Activated CD8-positive, alpha-beta T cell treated with anti-CD3 and anti-CD28 coated beads, Interleukin-2, amount 10 ng/mL, durations not matched to agents 7 days and 5 days (primary cell): Measurements from ENCODE around the gene TRIP4. TPM values are rescaled to one million over a fixed set of nuclear protein-coding genes. Genes with fewer than 3 reads are reported as not detected.
A peak's percentile ranks its signal among the peaks of the same experiment; 100 is the strongest.
"Not testable (repeated sequence)": the region's sequence is repeated elsewhere in the genome, so short reads cannot be mapped to it uniquely, and the experiment has no call there.

Experiments
- ATAC-seq: fragments of 150-1000 bp; cut with Tn5 transposase; one replicate; pipeline ENCODE4 v1.10.0; 2021; ENCODE audit warnings: moderate library complexity
- CTCF ChIA-PET: fragments of 350-600 bp; sonication (Branson Sonifier 250); formaldehyde crosslinking; loops from one replicate; lab custom pipeline; 2021; ENCODE audit warnings: antibody characterized with exemption; lab: Charles Lee
- POLR2A ChIA-PET: fragments of 350-600 bp; sonication (Branson Sonifier 250); formaldehyde crosslinking; loops from one replicate; lab custom pipeline; 2021; ENCODE audit warnings: antibody characterized with exemption; lab: Charles Lee
- DNase-seq: peaks from one replicate; pipeline ENCODE4 v3.0.0-alpha.2; 2020
- H3K27ac Mint-ChIP-seq: one replicate; pipeline ENCODE4 v1.8.0; 2021; ENCODE audit warnings: mild to moderate bottlenecking, mixed read lengths
- H3K27me3 Mint-ChIP-seq: one replicate; pipeline ENCODE4 v1.8.0; 2021; ENCODE audit warnings: low read depth, mixed read lengths
- H3K36me3 Mint-ChIP-seq: one replicate; pipeline ENCODE4 v1.8.0; 2021; ENCODE audit warnings: low read depth, mixed read lengths
- H3K4me1 Mint-ChIP-seq: one replicate; pipeline ENCODE4 v1.8.0; 2021; ENCODE audit warnings: low read depth, mixed read lengths
- H3K4me3 Mint-ChIP-seq: one replicate; pipeline ENCODE4 v1.8.0; 2021; ENCODE audit warnings: mild to moderate bottlenecking, mixed read lengths
- H3K9me3 Mint-ChIP-seq: one replicate; pipeline ENCODE4 v1.8.0; 2022; ENCODE audit warnings: mixed read lengths; ENCODE audit not compliant: insufficient read depth
- total RNA-seq, 2 experiments: library from RNA; stranded (reverse); gene quantifications; one replicate each; pipeline ENCODE4 v1.2.3, GENCODE V29; 2021

Gene TRIP4
- total RNA-seq, 2 experiments from 2014 or later: 22.3 to 23.0 TPM

- ChIA-PET CTCF (no interaction called here), POLR2A (no interaction called here)
- Mint-ChIP-seq H3K4me3 (no peak overlapping the region), H3K9me3 (no peaks in the 10 kb centered on the region), H3K36me3 (peaks cover 18% of the 10 kb centered on the region), H3K27me3 (no peaks in the 10 kb centered on the region), H3K27ac (no peak overlapping the region), H3K4me1 (peaks cover 30% of the 10 kb centered on the region)
- no peak for DNase-seq
- ATAC-seq: no peak
Observed at GRCh38 chr15:64383760-64384159, 3.9 kb upstream of the TRIP4 start.

- DNase-seq: no peak
- CTCF ChIA-PET: interaction anchor here (1.3 kb wide), 1 partner anchor 266 kb away, joined by 3 read pairs; no protein-coding TSS in a partner anchor
- H3K36me3 Mint-ChIP-seq: peaks cover 10% of the 10 kb centered on the region
- H3K9me3 Mint-ChIP-seq: no peaks in the 10 kb centered on the region
- H3K4me1 Mint-ChIP-seq: peaks cover 30% of the 10 kb centered on the region
- POLR2A ChIA-PET: no interaction called here
- ATAC-seq: no peak
- no peak overlapping the region for H3K4me3 Mint-ChIP-seq
- H3K27me3 Mint-ChIP-seq: no peaks in the 10 kb centered on the region
- no peak overlapping the region for H3K27ac Mint-ChIP-seq
Observed at GRCh38 chr15:64386291-64386690, 1.3 kb upstream of the TRIP4 start.

DNA sequence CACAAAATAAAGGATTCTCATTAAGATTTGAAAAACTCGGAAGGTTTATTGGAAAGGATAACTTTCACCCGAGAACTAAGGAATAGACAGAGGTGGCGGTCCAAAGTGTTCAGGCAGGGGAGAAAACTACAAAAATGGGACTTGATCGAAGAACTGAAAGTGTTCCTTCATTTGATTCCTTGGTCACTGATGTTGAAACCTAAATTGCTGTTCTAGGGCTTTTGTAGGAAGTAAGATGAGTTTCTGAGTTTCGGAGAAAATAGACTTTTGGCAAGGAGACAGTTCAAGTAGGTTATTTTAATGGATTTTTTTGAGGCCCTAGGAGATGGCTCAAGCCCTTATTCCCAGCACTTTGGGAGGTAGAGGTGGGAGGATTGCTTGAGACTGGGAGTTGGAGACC is 1.4 kb downstream of the TRIP4 start:
- Mint-ChIP-seq H3K36me3 (peaks cover 14% of the 10 kb centered on the region), H3K4me3 (peak overlapping the region; percentile 97), H3K27me3 (no peaks in the 10 kb centered on the region), H3K9me3 (no peaks in the 10 kb centered on the region), H3K4me1 (peaks cover 26% of the 10 kb centered on the region), H3K27ac (no peak overlapping the region)
- ChIA-PET CTCF (interaction anchor here (2.0 to 2.4 kb wide), 2 partner anchors 264 to 339 kb away, joined by 6 to 7 read pairs; no protein-coding TSS in a partner anchor), POLR2A (interaction anchor here (0.9 kb wide), 1 partner anchor 9 kb away, joined by 4 read pairs; no protein-coding TSS in a partner anchor)
- ATAC-seq (no peak), DNase-seq (no peak)

- DNase-seq, POLR2A ChIA-PET, CTCF ChIA-PET, H3K4me3 Mint-ChIP-seq, ATAC-seq, H3K27me3 Mint-ChIP-seq, H3K9me3 Mint-ChIP-seq, H3K27ac Mint-ChIP-seq: not testable (repeated sequence)
- Mint-ChIP-seq H3K4me1 (peaks cover 27% of the 10 kb centered on the region), H3K36me3 (peaks cover 33% of the 10 kb centered on the region)
Observed at GRCh38 chr15:64392471-64392870, 4.8 kb downstream of the TRIP4 start.

GRCh38 chr15:64396789-64397188 is 9.2 kb downstream of the TRIP4 start:
- Mint-ChIP-seq H3K27me3 (no peaks in the 10 kb centered on the region), H3K27ac (no peak overlapping the region), H3K36me3 (peaks cover 46% of the 10 kb centered on the region), H3K4me3 (no peak overlapping the region), H3K4me1 (peaks cover 9% of the 10 kb centered on the region), H3K9me3 (no peaks in the 10 kb centered on the region)
- no peak for DNase-seq
- ChIA-PET CTCF (no interaction called here), POLR2A (no interaction called here)
- no peak for ATAC-seq

- H3K4me1 Mint-ChIP-seq: peaks cover 6% of the 10 kb centered on the region
- H3K27ac Mint-ChIP-seq: no peak overlapping the region
- H3K4me3 Mint-ChIP-seq: no peak overlapping the region
- ChIA-PET CTCF (interaction anchor here (1.2 kb wide), 1 partner anchor 288 kb away, joined by 3 read pairs; no protein-coding TSS in a partner anchor), POLR2A (interaction anchor here (1.1 kb wide), 1 partner anchor 11 kb away, joined by 4 read pairs; the partner anchor contains the start of gene TRIP4)
- H3K36me3 Mint-ChIP-seq: peaks cover 44% of the 10 kb centered on the region
- DNase-seq: no peak
- H3K9me3 Mint-ChIP-seq: no peaks in the 10 kb centered on the region
- H3K27me3 Mint-ChIP-seq: no peaks in the 10 kb centered on the region
- no peak for ATAC-seq
Observed at GRCh38 chr15:64398575-64398974, 10.9 kb downstream of the TRIP4 start.

GRCh38 chr15:64400583-64400982 is 12.9 kb downstream of the TRIP4 start:
- peaks cover 39% of the 10 kb centered on the region for H3K36me3 Mint-ChIP-seq
- ChIA-PET CTCF (no interaction called here), POLR2A (no interaction called here)
- H3K9me3 Mint-ChIP-seq: no peaks in the 10 kb centered on the region
- no peak for ATAC-seq
- no peaks in the 10 kb centered on the region for H3K27me3 Mint-ChIP-seq
- no peak overlapping the region for H3K27ac Mint-ChIP-seq
- no peaks in the 10 kb centered on the region for H3K4me1 Mint-ChIP-seq
- DNase-seq: no peak
- H3K4me3 Mint-ChIP-seq: no peak overlapping the region

GRCh38 chr15:64412216-64412615 is 24.6 kb downstream of the TRIP4 start:
- Mint-ChIP-seq H3K27ac (no peak overlapping the region), H3K36me3 (peaks cover 59% of the 10 kb centered on the region), H3K9me3 (no peaks in the 10 kb centered on the region), H3K4me3 (no peak overlapping the region), H3K27me3 (no peaks in the 10 kb centered on the region), H3K4me1 (no peaks in the 10 kb centered on the region)
- ChIA-PET POLR2A (no interaction called here), CTCF (interaction anchor here (0.6 kb wide), 1 partner anchor 205 kb away, joined by 3 read pairs; no protein-coding TSS in a partner anchor)
- ATAC-seq (no peak), DNase-seq (no peak)

- ChIA-PET CTCF (no interaction called here), POLR2A (no interaction called here)
- Mint-ChIP-seq H3K4me1 (peaks cover 13% of the 10 kb centered on the region), H3K27me3 (no peaks in the 10 kb centered on the region), H3K9me3 (no peaks in the 10 kb centered on the region), H3K36me3 (peaks cover 36% of the 10 kb centered on the region), H3K27ac (no peak overlapping the region), H3K4me3 (no peak overlapping the region)
- no peak for ATAC-seq
- DNase-seq: no peak
Observed at GRCh38 chr15:64422697-64423096, 35.1 kb downstream of the TRIP4 start.

- peaks cover 28% of the 10 kb centered on the region for H3K36me3 Mint-ChIP-seq
- ATAC-seq (no peak), DNase-seq (no peak)
- peaks cover 22% of the 10 kb centered on the region for H3K4me1 Mint-ChIP-seq
- POLR2A ChIA-PET: no interaction called here
- no peaks in the 10 kb centered on the region for H3K9me3 Mint-ChIP-seq
- no peak overlapping the region for H3K27ac Mint-ChIP-seq
- CTCF ChIA-PET: no interaction called here
- H3K4me3 Mint-ChIP-seq: no peak overlapping the region
- H3K27me3 Mint-ChIP-seq: no peaks in the 10 kb centered on the region
Observed at GRCh38 chr15:64423970-64424369, 36.3 kb downstream of the TRIP4 start.

DNA sequence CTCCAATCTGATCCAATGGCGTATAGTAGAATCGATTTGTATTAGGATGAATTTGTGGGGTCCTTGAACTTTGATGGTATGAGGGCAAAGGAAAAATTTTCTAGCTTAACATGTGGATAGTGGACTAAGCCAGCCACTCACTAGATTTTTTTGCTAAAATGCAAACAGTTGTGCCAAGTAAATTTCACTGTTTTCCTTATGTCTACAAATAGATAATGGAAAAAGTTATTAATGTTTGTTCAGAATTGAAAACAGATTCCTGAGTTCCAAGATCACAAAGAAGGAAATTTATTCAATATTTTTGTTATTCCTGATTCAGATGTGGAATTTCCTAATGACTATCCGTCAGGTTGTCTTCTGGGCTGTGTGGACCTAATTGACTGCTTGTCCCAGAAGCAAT is 37.6 kb downstream of the TRIP4 start:
- Mint-ChIP-seq H3K4me1 (peaks cover 31% of the 10 kb centered on the region), H3K36me3 (peaks cover 28% of the 10 kb centered on the region)
- POLR2A ChIA-PET: no interaction called here

GRCh38 chr15:64426845-64427465 is 39.3 kb downstream of the TRIP4 start:
- no peak for ATAC-seq
- Mint-ChIP-seq H3K36me3 (peaks cover 36% of the 10 kb centered on the region), H3K27me3 (no peaks in the 10 kb centered on the region), H3K4me1 (peaks cover 43% of the 10 kb centered on the region), H3K4me3 (no peak overlapping the region), H3K9me3 (no peaks in the 10 kb centered on the region), H3K27ac (peak overlapping the region; percentile 63)
- no peak for DNase-seq
- POLR2A ChIA-PET: interaction anchor here (0.6 to 1.7 kb wide), 4 partner anchors 12 to 37 kb away, joined by 3 to 8 read pairs (median 3); partner anchors contain the start of gene ZNF609
- CTCF ChIA-PET: interaction anchor here (0.5 to 4.2 kb wide), 33 partner anchors 11 to 304 kb away, joined by 3 to 66 read pairs (median 4); partner anchors contain the start of gene ZNF609

More for the DNA sequence above, 37.6 kb downstream of the TRIP4 start:
- DNase-seq: no peak
- Mint-ChIP-seq H3K27ac (no peak overlapping the region), H3K4me3 (no peak overlapping the region), H3K9me3 (no peaks in the 10 kb centered on the region), H3K27me3 (no peaks in the 10 kb centered on the region)
- CTCF ChIA-PET: interaction anchor here (1.0 to 4.2 kb wide), 3 partner anchors 227 to 303 kb away, joined by 4 to 66 read pairs (median 6); no protein-coding TSS in a partner anchor
- no peak for ATAC-seq
